HG03139 (cell line): Measurements from ENCODE around the gene EPHB1.
A peak's percentile ranks its signal among the peaks of the same experiment; 100 is the strongest.
"Not testable (repeated sequence)": the region's sequence is repeated elsewhere in the genome, so short reads cannot be mapped to it uniquely, and the experiment has no call there.

ENCODE experiments used
- ATAC-seq: cut with Tn5 transposase; IDR thresholded peaks from one replicate; pipeline ENCODE4 v1.9.1; 2021; ENCODE audit not compliant: unreplicated experiment

EPHB1 gene

DNA sequence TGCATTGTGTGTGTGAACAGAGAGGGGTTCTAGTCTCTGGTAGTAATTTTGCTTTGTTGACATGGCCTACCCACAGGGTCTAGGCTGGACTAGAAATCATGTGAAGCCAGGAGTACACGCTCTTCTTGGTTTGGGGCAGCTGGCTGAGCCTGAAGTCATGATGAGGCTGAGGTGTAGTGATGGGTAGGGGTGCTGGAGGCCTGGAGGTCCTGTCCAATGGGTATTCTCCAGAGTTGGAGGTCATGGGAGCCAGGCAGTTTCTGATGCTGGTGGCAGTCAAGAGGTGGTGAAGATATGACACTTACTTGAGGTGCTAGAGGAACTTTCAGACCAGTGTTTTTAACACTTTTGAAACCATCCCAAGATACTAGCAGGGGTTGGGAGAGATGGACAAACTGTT, 18.5 kb upstream of the EPHB1 start:
- ATAC-seq, result no peak

DNA sequence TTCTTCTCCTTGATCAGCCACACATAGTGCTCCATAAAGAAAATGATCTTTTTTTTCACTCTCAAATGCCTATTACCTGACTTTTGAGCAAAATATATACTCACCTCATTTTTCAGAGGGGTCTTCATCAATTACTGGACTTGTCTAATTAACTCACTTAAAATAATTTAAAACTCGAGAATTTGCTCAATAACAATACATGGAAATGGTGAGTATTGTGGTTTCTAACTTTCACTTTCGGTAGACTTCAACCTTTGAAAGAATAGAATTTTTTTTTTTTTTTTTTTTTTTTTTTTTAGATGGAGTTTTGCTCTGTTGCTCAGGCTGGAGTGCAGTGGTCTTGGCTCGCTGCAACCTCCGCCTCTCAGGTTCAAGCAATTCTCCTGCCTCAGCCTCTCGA, 17.7 kb upstream of the EPHB1 start:
- no peak for ATAC-seq

GRCh38 chr3:134788283-134788682, 6.8 kb upstream of the EPHB1 start:
- ATAC-seq, result not testable (repeated sequence)

DNA sequence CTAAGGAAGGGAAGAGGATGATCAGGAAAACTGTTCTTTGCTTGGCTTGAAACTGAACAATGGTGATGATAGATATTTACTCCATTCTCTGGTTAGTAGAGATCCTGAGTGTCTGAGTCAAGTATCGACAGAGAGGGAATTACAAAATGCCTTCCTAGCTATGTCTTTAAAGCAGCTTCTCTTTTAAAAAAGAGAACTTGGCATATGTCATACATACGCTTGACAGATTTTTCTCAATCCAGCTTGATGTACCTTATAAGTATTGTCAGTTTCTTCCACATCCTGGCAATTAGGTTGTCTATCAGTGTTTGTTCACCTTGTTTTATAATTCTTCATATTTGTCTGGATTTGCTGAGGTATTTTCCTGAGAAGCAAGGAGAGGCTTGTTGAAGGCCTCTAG, 5.0 kb upstream of the EPHB1 start:
- ATAC-seq, result no peak

DNA sequence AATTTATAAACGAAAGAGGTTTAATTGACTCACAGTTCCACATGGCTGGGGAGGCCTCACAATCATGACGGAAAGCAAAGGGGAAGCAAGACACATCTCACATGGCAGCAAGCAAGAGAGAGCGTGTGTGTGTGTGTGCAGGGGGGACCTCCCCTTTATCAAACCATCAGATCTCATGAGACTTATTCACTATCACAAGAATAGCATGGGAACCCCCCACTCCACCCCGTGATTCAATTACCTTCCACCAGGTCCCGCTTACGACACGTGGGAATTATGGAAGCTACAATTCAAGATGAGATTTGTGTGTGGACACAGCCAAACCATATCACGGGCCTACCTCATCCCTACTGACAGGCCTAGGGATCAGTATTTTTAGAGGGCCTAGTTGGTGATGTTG, 3.1 kb upstream of the EPHB1 start:
- ATAC-seq, result no peak

GRCh38 chr3:134792700-134793099, 2.4 kb upstream of the EPHB1 start:
- ATAC-seq, result no peak

- ATAC-seq, result no peak
Observed at GRCh38 chr3:134793562-134793961, 1.5 kb upstream of the EPHB1 start.

- ATAC-seq, result no peak
Observed at GRCh38 chr3:134794323-134794722, 737 bp upstream of the EPHB1 start.

GRCh38 chr3:134795746-134796280, 753 bp downstream of the EPHB1 start:
- no peak for ATAC-seq

DNA sequence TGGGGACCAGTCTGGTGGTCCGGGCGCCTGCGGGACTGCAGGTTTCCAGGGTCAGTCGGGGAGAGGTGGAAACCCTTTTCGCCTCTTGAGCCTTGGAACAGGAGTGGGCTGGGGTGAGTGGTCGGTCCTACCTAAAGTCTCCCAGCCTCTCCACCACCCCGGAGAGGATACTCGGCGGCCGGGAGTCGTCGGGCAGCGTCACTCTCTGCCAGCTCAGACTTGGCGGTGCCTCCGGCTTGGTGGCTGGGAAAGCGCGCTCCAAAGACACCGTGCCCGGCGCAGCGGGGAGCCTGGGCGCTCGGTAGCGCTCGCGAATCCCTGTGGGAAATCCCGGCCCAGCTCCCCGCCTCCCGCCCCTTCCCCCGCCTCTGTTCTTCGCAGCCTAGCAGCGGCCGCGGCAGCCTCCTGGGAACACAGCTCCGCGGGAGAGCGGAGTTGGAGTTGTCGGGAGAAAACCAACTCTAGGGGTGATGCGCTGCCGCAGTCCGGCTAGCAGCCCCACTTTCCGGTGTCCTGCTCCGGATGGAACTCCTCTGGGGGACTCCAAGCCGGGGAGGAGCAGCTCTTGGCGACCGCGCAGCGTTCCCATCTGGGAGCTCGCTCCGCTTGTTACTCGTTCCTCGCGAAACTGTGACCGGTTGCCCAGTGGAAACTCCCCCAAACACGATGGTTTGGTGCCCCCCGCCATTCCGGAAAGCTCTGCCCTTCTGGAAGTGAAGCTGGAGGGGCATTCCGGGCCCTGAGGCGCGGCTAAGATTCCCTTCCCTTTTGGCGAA, 1.4 kb downstream of the EPHB1 start:
- ATAC-seq, result no peak

DNA sequence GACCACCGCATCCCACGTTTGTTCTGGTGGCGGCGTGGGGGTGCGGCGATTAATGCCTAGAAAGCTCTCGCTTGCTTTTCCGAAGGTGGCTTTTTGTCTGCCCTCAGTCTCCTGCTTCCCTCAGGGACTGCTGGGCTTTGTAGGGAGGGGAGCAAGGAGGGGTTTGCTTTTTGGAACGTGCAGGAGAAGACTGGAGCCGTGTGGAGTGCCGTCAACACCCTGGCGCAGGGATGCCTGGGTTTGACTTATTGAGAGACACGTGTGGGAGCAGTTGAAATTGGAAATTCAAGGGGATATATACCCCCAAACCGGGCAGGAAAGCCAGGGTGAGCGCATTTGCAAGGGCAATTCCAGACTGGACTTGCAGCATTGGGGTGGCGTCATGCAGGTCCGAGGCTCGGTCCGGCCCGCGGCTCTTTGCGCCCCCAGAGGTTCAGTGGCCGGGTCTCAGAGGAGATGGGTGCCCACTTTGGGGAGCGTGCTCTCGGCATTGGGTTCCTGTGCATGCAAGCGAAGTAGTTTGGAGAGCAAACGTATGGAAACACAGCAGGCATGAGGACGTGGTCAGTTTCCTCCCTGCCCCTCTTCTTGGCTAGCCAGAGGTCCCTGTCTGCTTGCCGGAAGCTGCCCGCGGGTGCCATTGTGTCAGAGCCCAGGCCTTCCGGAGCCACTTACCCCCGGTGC, 2.1 kb downstream of the EPHB1 start:
- no peak for ATAC-seq

DNA sequence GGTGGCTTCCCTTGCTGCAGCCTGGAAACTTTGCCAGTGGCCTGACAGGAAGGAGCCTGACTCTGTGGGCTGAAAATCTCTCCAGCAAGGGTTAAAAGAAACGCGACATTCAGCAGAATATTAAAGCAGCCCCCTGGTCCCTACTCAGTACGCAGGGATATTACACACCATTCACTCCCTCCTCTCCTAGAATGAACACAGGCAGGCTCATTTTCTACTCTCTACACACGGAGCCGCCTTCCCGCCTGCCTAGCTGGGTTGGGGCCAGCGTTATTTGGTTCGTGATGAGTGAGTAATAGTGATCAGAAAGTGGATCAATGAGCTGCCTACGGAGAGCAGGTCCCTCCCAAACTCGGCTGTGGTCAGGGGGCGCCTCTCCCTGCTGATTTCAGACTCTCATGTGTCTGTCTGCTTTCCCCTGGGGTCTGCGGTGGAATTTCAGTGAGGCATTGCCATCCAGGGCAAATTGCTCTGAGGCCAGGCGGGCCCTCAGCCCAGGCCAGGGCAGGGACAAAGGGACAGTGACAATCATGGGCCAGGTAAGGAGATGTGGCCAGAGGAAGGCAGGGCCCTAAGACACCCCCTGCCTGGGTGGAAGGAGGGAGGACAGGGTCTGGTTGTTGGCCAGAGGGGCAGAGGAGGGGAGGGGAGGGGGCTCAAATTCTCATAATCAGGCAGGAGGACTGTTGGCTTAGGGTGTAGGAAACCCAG, 2.8 kb downstream of the EPHB1 start:
- ATAC-seq, result no peak

DNA sequence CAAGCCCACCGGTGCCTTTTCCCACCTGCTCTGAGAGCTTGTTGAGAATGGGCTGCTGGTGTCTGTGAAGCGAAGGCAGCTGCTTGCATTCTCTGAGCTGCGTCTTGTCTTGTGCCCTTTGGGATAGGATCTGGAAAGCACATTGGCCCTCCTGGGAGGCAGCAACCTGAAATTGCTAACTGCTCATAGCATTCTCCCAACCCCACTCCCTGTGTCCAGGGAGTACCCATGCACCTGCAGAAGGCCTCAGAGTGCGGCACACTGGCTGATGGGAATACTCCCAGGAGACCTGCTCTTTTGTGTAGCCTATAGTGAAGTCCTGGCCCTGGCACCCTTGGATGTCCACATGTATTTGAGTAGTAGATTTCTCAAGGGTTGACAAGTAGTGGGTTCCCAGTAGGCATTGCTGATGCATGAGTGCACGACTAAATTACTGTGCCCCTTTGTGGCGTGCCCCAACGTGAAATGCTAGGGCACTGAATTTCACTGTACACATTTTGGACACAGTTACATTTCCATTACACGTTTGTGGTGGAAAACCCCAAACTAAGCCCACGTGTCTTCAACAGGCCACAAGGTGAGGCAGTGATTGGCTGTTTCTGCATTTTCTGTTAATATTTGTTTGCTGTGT, 3.7 kb downstream of the EPHB1 start:
- ATAC-seq, result no peak

- ATAC-seq, result no peak
Observed at GRCh38 chr3:134799393-134799792, 4.3 kb downstream of the EPHB1 start.

DNA sequence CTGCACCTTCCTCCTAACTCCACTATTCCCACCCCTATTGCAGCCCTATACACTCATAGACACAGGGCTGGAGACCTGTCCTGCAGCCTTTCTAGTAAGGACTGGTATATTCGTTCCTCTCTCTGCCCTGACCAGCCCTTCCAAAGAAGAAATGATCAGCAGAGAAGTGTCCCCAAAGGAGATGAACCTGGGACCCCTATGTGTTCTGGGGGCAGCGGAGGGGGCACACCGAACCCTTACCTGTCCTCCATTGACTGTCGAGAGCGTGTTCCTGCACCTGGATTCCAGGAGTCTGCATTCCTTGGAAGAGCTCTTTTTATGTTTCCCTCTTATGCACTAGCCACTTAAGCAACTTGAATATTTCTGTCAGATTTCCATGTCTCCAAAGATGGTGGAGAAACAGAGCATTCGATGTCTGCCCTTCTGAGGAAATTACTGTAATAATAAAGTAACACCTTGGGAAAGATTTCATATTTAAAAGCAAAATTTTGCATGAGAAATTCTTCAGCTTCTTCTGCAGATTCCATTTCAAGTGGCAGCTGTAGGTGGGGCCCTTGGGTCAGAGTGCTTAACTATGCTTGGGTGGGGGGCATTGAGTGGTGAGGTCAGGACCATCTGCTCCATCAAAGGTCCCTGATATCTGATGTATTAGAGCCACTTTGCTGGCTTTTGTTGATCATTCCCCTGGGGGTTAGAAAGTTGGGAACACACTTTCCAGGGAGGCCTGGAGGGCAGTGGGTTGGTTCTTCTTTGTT, 6.3 kb downstream of the EPHB1 start:
- ATAC-seq, result no peak

DNA sequence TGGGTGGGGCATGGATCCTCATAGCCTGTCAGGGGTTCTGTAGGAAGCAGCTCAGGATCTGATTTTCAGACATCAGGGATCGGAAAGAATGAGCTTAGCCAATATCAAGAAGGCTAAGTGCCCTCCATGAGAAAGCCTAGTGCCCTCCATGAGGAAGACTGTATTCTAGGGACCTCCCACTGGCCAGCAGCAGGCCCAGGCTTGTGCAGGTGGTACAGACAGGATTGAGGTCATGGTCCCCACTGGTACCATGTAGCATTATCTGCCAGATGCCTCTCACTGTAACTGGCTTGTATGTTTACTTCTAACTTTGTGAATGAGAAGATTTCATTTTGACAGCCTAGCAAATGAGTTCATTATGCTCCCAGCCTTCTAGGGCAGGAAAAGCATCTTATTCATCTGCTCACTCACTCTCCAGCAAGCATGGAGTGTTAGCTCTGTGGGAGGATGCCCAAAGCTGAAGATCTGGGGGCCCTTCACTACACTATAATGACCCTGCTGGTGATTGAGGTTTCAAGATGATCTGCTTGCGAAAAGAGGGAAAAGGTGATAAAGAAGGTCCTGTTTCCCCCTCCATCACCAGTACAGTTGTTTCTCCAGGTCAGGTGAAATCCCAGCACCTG, 7.5 kb downstream of the EPHB1 start:
- ATAC-seq, result no peak

- ATAC-seq, result peak; percentile 63
Observed at GRCh38 chr3:134803051-134803505, 8.0 kb downstream of the EPHB1 start.

- no peak for ATAC-seq
Observed at GRCh38 chr3:134803652-134804051, 8.6 kb downstream of the EPHB1 start.

GRCh38 chr3:134804508-134805480, 9.7 kb downstream of the EPHB1 start:
- no peak for ATAC-seq
